ENCODE results near the gene C19orf73.
A peak's percentile ranks its signal among the peaks of the same experiment; 100 is the strongest.
"Not testable (repeated sequence)": the region's sequence is repeated elsewhere in the genome, so short reads cannot be mapped to it uniquely, and the experiment has no call there.

Gene C19orf73

DNA sequence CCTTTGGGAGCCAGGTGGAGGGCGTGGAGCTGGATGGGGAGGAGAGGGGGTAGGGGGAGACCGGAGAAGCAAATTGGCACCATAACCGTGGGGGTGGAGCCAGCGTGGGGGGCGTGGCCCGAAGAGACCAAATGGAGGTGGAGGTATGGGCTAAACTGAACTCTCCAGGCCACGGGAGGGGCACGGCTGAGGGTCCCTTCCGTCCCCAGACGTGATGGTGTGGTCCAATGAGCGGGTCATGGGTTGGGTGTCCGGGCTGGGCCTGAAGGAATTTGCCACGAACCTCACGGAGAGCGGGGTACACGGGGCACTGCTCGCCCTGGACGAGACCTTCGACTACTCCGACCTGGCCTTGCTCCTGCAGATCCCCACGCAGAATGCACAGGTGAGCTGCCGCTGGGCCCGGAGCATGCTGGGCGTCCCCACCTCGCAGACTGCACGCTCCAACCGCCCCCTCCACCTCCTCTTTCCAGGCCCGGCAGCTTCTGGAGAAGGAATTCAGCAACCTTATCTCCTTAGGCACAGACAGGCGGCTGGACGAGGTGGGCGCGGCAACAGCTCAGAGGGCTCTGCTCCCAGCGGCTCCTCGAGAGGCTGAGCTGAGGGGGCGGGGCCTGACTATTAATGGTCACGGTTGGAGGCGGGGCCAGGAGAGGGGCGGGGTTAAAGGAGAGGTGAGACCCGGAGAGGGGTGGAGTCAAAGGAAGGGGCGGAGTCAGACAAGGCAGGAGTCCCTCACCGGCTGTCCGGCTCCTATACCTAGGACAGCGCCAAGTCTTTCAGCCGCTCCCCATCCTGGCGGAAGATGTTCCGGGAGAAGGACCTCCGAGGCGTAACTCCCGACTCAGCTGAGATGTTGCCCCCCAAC, 30.1 kb upstream of the C19orf73 start:
- DNase-seq: peak; percentile 92 to 99 (median 96)

DNA sequence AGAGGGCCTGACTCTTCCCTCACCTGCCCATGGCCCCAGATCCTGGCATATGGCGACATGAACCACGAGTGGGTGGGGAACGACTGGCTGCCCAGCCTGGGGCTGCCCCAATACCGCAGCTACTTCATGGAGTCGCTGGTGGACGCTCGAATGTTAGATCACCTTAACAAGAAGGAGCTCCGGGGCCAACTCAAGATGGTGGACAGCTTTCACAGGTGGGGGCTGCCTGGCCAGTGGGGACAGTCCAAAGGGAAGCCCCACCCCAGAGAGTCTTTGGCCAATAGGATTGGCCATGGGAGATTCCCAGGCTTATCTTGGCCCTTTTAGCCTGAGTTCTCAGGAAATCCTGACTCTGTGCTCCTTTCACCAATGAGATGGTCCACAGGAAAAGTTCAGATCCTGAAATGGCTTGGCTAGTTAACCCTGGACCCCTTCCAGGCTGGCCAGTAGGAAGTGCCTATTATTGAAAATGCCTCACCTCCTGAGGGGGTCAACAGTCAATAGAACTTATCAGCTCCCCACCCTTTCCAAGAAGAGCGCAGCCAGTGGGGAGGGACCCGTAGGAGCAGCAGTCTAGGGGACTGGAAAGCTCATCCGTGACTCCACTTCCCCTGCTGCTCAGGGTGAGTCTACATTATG, 29.2 kb upstream of the C19orf73 start:
- DNase-seq: no peak

DNA sequence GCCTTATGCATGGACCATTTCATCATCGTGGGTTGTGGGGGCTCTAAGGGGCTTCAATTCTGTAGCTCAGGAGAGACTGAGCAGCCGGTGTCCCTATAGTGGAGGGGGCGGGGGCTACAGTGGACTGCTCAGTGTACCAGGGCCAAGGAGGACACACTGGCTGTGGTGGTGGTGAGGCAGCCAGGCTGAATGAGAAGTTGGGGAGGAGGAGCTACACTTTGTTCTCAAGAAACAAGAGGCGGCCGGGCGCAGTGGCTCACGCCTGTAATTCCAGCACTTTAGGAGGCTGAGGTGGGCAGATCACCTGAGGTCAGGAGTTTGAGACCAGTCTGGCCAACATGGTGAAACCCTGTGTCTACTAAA, 27.4 kb upstream of the C19orf73 start:
- not testable (repeated sequence) for DNase-seq

DNA sequence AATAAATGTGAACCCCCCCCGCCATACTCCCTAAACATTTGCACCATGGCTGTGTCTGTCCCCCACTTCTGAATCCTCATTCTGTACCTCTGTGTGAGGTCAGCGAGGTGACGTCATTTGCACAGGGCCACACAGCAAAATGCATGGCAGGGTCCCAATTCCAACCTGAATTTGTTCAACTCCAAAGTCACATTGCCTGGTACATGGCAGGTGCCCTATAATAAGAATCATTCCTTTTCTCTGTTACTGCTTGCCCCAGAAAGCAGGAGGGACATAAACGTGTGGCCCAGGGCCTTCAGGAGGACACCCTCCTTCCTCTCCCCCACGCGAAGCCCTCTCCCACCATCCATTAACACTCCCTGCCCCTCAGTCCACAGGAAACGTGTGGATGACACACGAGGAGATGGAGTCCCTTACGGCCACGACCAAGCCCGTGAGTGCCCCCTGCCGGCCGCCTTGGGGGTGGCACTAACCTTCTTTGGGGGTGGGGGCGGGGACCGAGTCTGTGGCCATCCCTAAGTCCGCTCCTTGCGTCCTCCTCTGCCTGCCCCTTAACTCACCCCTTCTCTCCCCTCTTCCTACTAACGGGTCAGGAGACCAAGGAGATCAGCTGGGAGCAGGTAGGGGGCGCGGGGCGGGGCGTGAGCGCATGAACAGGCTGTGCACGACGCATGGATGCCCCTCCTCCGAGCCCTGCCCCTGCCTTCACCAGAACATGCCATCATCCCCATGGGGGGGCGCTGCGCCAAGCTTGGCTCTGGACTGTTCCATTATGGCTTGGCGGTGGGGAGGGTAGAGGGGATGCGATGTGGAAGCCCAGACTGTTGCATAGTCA, 26.8 kb upstream of the C19orf73 start:
- DNase-seq: peak; percentile 18 to 64 (median 34)

DNA sequence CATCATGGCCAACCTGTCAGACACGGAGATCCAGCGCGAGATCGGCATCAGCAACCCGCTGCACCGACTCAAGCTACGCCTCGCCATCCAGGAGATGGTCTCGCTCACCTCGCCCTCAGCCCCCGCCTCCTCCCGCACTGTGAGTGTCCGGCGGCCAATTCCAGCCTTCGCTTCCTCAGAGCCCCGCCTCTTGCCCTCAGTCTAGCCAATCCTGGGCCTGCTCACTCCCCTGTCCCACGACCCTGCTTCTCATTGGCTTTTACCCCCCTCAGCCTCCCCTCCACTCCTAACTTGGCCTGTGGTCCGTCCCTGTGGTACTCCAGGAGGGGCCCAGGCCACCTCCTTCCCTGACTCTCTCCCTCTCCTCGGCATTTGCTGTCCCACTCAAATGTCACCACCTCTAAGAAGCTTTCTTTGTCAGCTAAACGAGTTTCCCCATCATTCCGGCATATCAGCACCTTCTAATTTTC, 24.0 kb upstream of the C19orf73 start:
- peak in 1 of 3 experiments; percentile 24 for DNase-seq

DNA sequence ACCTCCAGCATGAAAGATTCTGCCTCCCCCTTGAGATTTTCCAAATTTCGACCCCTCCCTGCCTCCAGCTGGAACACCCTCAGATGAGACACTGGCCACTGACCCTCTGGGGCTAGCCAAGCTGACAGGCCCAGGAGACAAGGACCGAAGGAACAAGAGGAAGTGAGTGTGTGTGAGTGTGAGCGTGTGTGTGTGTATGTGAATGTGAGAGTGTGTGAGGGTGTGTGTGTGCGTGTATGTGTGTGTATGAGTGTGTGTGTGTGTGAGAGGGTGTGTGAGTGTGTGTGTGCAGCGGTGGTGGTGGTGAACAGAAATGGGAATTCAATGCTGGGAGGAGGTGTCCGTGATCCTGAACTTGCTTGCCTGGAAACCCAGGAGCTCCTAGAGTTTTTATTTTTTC, 22.4 kb upstream of the C19orf73 start:
- no peak for DNase-seq

DNA sequence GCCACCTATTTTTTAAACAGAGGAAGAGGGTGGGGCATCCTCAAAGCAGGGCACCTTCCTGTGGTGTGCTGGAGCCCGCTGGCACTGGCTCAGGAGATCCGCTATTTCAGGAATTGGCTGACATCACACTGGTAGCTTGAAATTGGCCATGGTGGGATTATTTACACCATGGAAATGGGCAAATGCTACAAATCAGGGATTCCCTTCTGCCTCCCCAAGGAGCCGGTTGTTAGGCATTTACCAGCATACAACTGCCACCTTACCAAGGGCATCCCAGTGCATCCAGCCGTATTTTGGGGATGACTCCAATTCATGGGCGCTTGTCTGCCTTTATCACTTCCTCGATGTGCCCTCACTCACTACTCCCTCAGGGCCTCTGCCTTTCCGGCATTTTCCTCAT, 22.0 kb upstream of the C19orf73 start:
- no peak for DNase-seq

DNA sequence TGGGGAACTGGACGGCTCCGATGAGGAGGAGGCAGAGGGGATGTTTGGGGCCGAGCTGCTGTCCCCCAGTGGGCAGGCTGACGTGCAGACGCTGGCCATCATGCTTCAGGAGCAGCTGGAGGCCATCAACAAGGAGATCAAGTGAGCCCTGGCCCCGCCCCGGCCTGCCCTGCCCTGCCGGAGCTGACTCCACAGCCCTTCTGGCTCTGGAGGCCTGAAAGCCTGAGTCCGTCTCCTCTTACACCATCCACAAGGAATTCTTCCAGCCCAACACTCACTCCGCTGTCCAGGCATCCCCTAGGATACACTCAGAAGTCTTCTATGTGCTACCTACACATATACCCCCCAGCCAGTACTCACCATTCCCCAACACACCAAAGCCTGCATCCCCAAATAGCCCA, 17.8 kb upstream of the C19orf73 start:
- no peak for DNase-seq

DNA sequence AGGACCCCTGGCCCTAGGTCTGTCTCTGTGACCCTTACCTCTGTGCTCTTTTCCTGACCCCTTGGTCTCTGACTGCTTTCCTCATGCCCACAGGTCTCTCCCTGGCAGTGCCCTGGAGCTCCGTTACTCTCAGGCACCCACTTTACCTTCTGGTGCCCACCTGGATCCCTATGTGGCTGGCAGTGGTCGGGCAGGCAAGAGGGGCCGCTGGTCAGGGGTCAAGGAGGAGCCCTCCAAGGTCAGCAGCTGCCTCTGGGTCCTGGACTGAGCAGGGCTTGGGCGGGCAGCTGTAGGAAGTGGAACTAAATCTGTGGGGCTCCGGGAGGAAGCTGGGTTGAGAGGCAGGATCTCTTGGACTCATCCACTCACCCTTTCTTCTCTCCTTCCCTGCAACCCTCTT, 16.7 kb upstream of the C19orf73 start:
- DNase-seq: no peak

DNA sequence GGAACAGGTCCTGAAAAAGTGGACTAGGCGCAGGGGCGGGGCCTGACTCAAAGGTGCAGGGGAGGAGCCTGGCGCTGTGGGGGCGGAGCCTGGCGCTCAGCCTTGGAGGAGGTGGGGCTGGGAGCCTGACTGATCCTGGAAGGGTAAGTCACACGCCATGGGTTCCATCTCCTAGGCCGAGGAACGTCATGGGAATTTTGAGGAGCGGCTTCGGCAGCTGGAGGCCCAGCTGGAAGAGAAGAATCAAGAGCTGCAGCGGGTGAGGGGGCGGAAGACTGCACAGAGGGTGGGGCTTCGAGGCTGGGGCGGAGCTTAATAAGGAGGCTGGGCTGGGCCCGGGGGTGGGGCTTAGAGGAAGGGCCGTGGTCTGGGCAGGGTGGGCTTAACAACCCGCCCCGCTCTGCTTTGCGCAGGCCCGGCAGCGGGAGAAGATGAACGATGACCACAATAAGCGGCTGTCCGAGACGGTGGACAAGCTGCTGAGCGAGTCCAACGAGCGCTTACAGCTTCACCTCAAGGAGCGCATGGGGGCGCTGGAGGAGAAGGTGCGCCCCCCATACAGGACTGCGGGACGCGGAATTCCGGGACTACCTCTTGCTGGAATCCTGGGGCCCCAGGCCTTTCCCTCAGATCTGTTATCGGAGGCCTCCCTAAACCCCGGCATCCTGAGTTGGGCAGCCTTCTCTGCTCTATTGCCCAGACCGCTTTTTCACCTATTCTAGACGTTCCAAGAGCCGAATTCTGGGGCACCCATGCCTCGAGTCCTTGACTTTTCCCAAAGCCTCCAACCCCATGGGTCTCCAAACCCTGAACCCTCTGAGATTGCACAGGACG, 14.9 kb upstream of the C19orf73 start:
- DNase-seq: peak; percentile 68 to 88 (median 76)

DNA sequence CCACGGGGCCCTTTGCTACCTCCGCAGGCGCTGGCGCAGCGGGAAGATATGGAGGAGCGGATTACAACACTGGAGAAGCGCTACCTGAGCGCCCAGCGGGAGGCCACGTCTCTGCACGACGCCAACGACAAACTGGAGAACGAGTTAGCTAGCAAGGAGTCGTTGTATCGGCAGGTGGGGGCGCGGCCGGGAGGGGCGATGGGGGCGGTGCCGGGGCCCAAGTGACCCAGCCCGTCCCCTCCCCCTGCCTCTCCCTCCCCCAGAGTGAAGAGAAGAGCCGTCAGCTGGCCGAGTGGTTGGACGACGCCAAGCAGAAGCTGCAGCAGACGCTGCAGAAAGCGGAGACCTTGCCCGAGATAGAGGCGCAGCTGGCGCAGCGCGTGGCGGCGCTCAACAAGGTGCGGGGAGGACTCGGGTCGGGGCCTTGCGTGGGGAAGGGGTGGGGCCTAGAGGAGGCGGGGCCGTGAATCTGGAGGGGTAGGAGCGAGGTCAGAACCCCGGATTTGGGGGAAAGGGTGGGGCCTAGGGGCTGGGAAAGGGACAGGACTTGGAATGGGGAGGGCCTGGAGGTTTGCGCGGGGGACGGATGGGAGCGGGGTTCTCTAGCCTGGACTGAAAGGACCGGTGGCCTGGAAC, 14.1 kb upstream of the C19orf73 start:
- peak; percentile 71 to 90 (median 76) for DNase-seq

DNA sequence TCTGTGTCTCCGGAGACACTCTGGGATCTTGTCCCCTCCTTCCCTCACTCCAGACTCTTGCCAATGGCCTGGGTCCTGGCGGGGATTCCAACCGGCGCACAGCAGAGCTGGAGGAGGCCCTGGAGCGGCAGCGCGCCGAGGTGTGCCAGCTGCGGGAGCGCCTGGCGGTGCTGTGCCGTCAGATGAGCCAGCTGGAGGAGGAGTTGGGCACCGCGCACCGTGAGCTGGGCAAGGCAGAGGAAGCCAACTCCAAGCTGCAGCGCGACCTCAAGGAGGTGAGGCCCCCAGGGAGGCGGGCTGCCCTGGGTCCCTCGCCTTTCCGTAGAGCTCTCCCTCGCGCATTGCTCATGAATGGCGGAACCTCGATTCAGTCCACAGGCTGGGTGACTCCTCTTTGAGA, 11.4 kb upstream of the C19orf73 start:
- DNase-seq: no peak

DNA sequence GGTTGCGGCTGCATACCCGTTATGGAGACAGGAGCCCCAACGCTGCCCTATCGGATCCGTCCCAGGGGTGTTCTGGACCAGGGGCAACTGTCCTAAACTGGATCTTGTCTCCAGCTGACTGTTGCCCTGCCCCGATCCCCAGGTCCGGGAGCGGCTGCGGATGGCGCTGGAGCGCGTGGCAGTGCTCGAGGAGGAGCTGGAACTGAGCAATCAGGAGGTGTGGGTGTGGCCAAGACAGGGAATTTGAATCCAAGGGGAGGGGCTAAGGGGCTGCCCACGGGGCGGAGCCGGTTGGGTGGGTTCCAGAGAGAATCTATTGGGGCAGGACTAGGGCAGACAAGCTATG, 10.3 kb upstream of the C19orf73 start:
- peak in 1 of 3 experiments; percentile 74 for DNase-seq

DNA sequence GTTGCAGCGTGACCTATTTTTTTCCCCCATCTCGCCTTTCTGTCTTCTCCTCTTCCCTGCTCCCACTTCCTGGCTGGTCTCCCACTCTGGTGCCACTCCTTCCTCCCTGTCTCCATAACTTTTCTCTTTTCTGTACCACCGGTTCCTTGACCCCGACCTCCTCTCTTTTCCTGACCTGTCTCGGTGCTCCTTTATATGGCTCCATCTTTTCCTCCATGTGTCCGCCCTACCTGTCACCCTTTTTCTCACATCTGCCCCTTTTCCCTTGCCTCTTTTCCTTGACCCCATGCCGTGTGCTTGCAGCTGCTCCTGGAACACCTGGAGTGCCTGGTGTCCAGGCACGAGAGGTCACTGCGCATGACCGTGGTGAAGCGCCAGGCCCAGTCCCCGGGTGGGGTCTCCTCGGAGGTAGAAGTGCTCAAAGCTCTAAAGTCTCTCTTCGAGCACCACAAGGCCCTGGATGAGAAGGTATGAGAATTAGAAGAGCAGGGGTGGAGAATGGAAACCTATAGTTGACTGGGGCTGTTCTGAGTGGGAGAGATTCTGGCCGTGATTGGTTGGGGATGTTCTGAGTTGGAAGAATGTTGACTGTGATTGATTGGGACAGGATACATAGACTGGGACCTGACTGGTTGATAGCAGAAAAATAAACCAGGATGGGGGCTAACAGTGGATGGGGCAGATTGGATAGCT, 9.7 kb upstream of the C19orf73 start:
- DNase-seq: peak in 1 of 3 experiments; percentile 79

DNA sequence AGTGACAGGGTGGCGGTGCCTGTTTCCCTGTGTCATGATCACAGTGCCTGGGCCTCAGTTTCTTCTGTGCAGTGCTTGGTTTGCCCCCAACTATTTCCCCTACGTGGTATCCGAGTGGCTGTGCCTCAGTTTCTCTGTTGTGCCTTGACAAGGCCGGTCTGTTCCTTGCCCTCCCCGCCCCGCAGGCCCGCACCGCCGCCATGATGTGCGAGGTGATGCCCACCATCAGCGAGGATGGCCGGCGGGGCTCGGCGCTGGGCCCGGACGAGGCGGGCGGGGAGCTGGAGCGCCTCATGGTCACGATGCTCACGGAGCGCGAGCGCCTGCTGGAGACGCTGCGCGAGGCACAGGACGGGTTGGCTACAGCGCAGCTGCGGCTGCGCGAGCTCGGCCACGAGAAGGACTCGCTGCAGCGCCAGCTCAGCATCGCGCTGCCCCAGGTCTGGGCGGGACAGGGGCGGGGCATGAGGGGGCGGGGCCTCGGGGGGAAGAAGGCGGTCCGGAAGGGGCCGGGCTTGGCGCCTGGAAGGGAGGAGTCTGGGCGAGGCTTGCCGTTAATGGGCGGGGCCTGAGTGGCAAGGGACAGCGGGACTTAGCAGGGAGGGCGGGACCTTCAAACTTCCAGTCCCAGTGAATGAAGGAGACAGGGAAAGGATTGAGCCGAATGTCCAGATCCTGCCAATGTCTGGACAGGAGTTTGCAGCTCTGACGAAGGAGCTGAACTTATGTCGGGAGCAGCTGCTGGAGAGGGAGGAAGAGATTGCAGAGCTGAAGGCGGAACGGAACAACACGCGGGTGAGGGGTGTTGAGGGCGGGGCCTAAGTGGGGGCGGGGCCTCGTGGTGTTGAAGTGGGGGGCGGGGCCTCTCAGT, 9.0 kb upstream of the C19orf73 start:
- peak; percentile 93 to 100 (median 98) for DNase-seq

DNA sequence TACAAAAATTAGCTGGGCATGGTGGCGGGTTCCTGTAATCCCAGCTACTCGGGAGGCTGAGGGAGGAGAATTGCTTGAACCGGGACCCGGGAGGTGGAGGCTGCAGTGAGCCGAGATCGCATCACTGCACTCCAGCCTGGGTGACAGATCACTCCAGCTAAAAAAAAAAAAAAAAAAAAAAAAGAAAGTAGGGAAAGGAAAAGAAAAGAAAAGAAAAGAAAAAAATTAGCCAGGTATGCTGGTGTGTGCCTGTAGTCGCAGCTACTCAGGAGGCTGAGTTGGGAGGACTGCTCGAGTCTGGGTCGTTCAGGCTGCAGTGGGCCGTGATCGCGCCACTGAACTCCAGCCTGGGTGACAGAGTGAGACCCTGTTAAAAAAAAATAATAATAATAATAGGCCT, 8.3 kb upstream of the C19orf73 start:
- DNase-seq: not testable (repeated sequence)

DNA sequence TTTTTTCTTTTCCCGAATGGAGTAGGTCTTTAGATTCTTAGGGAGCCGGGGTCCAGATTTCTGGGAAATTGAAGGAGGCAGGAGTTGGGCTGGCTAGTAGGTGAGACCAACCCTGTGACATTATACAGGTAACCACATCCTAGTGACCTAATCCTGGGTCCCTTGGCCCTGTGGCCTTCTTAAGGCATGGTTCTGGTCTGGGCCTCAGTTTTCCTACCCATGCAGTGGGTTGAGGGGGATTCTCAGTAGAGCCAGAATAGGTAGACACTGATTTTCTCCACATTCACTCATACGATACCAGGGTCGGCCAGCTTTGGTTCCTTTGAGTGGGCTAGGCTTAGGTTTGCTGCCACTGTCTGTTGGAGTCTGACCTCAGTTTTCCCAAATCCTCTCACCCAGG, 7.6 kb upstream of the C19orf73 start:
- no peak for DNase-seq

DNA sequence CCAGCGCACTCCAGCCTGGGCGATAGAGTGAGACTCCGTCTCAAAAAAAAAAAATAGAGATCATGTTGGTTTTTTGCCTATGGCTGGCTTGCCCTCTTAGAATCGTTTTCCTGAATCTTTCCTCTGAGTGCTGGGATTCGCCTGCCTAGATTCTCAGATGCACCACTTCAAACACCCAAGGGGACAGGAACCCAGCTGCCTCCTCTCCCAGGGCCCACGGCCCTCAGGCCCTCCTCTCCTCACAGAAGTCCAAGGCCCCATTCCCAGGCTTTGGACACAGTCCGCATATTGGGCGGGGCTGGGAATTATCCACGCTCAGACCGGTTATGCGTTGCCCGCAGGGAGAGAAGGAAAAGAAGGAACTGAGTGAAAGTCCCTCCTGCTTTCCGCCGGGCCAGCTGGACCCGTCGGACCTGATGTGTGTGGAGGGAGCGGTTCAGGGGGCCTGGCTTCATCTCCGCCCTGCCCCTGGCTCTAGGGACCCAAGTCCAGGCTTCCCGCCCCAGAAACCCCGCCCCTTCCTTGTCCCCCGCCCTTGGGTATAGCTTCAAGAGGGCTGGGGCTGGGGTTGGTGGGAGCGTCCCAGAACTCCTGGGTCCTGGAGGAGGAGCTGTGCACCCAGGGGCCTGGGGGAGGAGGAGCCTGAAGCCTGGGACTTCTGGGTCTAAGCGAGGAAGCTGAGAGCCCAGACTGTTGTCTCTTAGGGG, 6.2 kb upstream of the C19orf73 start:
- DNase-seq: no peak

DNA sequence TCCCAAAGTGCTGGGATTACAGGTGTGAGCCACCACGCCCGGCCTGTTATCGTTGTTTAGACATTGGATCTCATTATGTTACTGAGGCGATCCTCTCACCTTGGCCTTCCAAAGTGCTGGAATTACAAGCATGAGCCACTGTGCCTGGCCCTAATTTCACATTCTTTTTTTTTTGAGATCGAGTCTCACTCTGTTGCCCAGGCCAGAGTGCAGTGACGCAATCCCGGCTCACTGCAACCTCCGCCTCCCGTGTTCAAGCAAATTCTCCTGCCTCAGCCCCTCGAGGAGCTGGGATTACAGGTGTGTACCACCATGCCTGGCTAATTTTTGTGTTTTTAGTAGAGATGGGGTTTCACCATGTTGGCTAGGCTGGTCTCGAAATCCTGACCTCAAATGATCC, 4.3 kb upstream of the C19orf73 start:
- DNase-seq: not testable (repeated sequence)

DNA sequence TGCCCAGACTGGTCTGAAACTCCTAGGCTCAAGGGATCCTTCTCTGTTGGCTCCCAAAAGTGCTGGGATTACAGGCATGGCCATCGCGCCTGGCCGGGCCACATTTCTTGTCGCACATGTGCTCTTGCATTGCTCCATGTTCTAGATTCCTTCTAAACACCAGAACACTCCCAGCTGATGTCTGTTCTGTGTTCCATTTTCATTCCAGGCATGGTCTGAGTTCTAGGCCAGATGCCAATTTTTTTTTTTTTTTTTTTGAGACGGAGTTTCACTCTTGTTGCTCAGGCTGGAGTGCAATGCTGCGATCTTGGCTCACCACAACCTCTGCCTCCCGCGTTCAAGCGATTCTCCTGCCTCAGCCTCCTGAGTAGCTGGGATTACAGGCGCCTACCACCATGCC, 2.9 kb upstream of the C19orf73 start:
- not testable (repeated sequence) for DNase-seq

Data from NCI-H1417 (cell line).